Stimulated activated memory B cell treated with anti-CD40 and anti-IgM and Interleukin-4, amounts not matched to agents 10 μg/mL and 1 μg/mL and 100 μg/mL, for 72 hours (primary cell): ENCODE data around the gene ADM2.
A peak's percentile ranks its signal among the peaks of the same experiment; 100 is the strongest.
"Not testable (repeated sequence)": the region's sequence is repeated elsewhere in the genome, so short reads cannot be mapped to it uniquely, and the experiment has no call there.

Source experiments
- ATAC-seq: fragments of 150-1000 bp; cut with Tn5 transposase; 2 replicates; pipeline ENCODE4 v1.10.0; 2021
- H3K27ac Mint-ChIP-seq: one replicate; pipeline ENCODE4 v1.8.0; 2022; ENCODE audit warnings: mild to moderate bottlenecking, mixed read lengths
- H3K27me3 Mint-ChIP-seq: one replicate; pipeline ENCODE4 v1.8.0; 2022; ENCODE audit warnings: mixed read lengths
- H3K36me3 Mint-ChIP-seq: one replicate; pipeline ENCODE4 v1.8.0; 2022; ENCODE audit warnings: mixed read lengths
- H3K4me1 Mint-ChIP-seq: one replicate; pipeline ENCODE4 v1.8.0; 2022; ENCODE audit warnings: mixed read lengths
- H3K4me3 Mint-ChIP-seq: one replicate; pipeline ENCODE4 v1.8.0; 2022; ENCODE audit warnings: mild to moderate bottlenecking, moderate library complexity, mixed read lengths
- H3K9me3 Mint-ChIP-seq: one replicate; pipeline ENCODE4 v1.8.0; 2022; ENCODE audit warnings: mixed read lengths

ADM2 gene

GRCh38 chr22:50526834-50527801 is 45.8 kb downstream of the ADM2 start:
- no peaks in the 10 kb centered on the region for H3K27me3 Mint-ChIP-seq
- ATAC-seq, result peak; percentile 2
- H3K4me1 Mint-ChIP-seq, result peaks cover 40% of the 10 kb centered on the region
- no peaks in the 10 kb centered on the region for H3K9me3 Mint-ChIP-seq
- peaks cover 24% of the 10 kb centered on the region for H3K36me3 Mint-ChIP-seq
- H3K4me3 Mint-ChIP-seq, result peak overlapping the region; percentile 97
- H3K27ac Mint-ChIP-seq, result peak overlapping the region; percentile 100

- H3K27me3 Mint-ChIP-seq, result no peaks in the 10 kb centered on the region
- no peak for ATAC-seq
- peaks cover 48% of the 10 kb centered on the region for H3K4me1 Mint-ChIP-seq
- H3K9me3 Mint-ChIP-seq, result no peaks in the 10 kb centered on the region
- peaks cover 21% of the 10 kb centered on the region for H3K36me3 Mint-ChIP-seq
- H3K4me3 Mint-ChIP-seq, result peak overlapping the region; percentile 97
- H3K27ac Mint-ChIP-seq, result peak overlapping the region; percentile 100
Measured at GRCh38 chr22:50527921-50528681, 46.8 kb downstream of the ADM2 start.

- H3K27ac Mint-ChIP-seq, result peak overlapping the region; percentile 100
- no peaks in the 10 kb centered on the region for H3K9me3 Mint-ChIP-seq
- H3K4me1 Mint-ChIP-seq, result peaks cover 56% of the 10 kb centered on the region
- ATAC-seq, result no peak
- H3K4me3 Mint-ChIP-seq, result peak overlapping the region; percentile 97
- H3K36me3 Mint-ChIP-seq, result peaks cover 21% of the 10 kb centered on the region
- H3K27me3 Mint-ChIP-seq, result no peaks in the 10 kb centered on the region
Measured at GRCh38 chr22:50528682-50529415, 47.5 kb downstream of the ADM2 start.

- H3K36me3 Mint-ChIP-seq, result peaks cover 18% of the 10 kb centered on the region
Measured at GRCh38 chr22:50529416-50529896, 48.1 kb downstream of the ADM2 start.

GRCh38 chr22:50529897-50530579 is 48.7 kb downstream of the ADM2 start, which contains the start of gene TYMP:
TSS of gene TYMP (minus strand) at chr22:50530012. CDS start at chr22:50529709, 303 bp downstream.
- H3K27me3 Mint-ChIP-seq, result no peaks in the 10 kb centered on the region
- peak; percentile 60 for ATAC-seq
- peaks cover 57% of the 10 kb centered on the region for H3K4me1 Mint-ChIP-seq
- peak within 1 kb of the TSS; percentile 97 for H3K4me3 Mint-ChIP-seq
- H3K9me3 Mint-ChIP-seq, result no peaks in the 10 kb centered on the region
- peaks cover 12% of the 10 kb centered on the region for H3K36me3 Mint-ChIP-seq
- peak within 1 kb of the TSS; percentile 100 for H3K27ac Mint-ChIP-seq

More at GRCh38 chr22:50529416-50529896, 48.1 kb downstream of the ADM2 start:
- no peaks in the 10 kb centered on the region for H3K27me3 Mint-ChIP-seq
- no peaks in the 10 kb centered on the region for H3K9me3 Mint-ChIP-seq
- peaks cover 57% of the 10 kb centered on the region for H3K4me1 Mint-ChIP-seq
- peak overlapping the region; percentile 97 for H3K4me3 Mint-ChIP-seq
- peak overlapping the region; percentile 100 for H3K27ac Mint-ChIP-seq
- ATAC-seq, result no peak

- Mint-ChIP-seq H3K27ac (peak overlapping the region; percentile 100), H3K36me3 (peaks cover 12% of the 10 kb centered on the region), H3K4me3 (peak overlapping the region; percentile 97), H3K27me3 (no peaks in the 10 kb centered on the region), H3K9me3 (no peaks in the 10 kb centered on the region), H3K4me1 (peaks cover 60% of the 10 kb centered on the region)
- peak; percentile 0 for ATAC-seq
Measured at GRCh38 chr22:50530580-50530876, 49.2 kb downstream of the ADM2 start.

GRCh38 chr22:50530877-50531545 is 49.7 kb downstream of the ADM2 start:
- ATAC-seq, result peak; percentile 68
- H3K4me3 Mint-ChIP-seq, result peak overlapping the region; percentile 97
- H3K4me1 Mint-ChIP-seq, result peaks cover 63% of the 10 kb centered on the region
- no peaks in the 10 kb centered on the region for H3K9me3 Mint-ChIP-seq
- peaks cover 12% of the 10 kb centered on the region for H3K36me3 Mint-ChIP-seq
- H3K27me3 Mint-ChIP-seq, result no peaks in the 10 kb centered on the region
- H3K27ac Mint-ChIP-seq, result peak overlapping the region; percentile 100

GRCh38 chr22:50531546-50531961 is 50.2 kb downstream of the ADM2 start:
- ATAC-seq, result peak; percentile 63
- Mint-ChIP-seq H3K36me3 (peaks cover 12% of the 10 kb centered on the region), H3K4me1 (peaks cover 62% of the 10 kb centered on the region), H3K9me3 (no peaks in the 10 kb centered on the region), H3K4me3 (peak overlapping the region; percentile 97), H3K27ac (peak overlapping the region; percentile 100), H3K27me3 (no peaks in the 10 kb centered on the region)

- ATAC-seq, result no peak
- H3K36me3 Mint-ChIP-seq, result peaks cover 12% of the 10 kb centered on the region
Measured at GRCh38 chr22:50531962-50532674, 50.8 kb downstream of the ADM2 start.

GRCh38 chr22:50532824-50533796 is 51.8 kb downstream of the ADM2 start:
- ATAC-seq, result no peak
- Mint-ChIP-seq H3K27ac (peak overlapping the region; percentile 100), H3K4me1 (peaks cover 52% of the 10 kb centered on the region), H3K4me3 (peak overlapping the region; percentile 97), H3K9me3 (no peaks in the 10 kb centered on the region), H3K36me3 (peaks cover 8% of the 10 kb centered on the region), H3K27me3 (no peaks in the 10 kb centered on the region)

More at GRCh38 chr22:50531962-50532674, 50.8 kb downstream of the ADM2 start:
- Mint-ChIP-seq H3K9me3 (no peaks in the 10 kb centered on the region), H3K4me3 (peak overlapping the region; percentile 97), H3K27ac (peak overlapping the region; percentile 100), H3K27me3 (no peaks in the 10 kb centered on the region), H3K4me1 (peaks cover 56% of the 10 kb centered on the region)

- Mint-ChIP-seq H3K4me1 (peaks cover 48% of the 10 kb centered on the region), H3K27ac (peak overlapping the region; percentile 100), H3K4me3 (peak overlapping the region; percentile 97)
- H3K9me3 Mint-ChIP-seq, H3K27me3 Mint-ChIP-seq, ATAC-seq, H3K36me3 Mint-ChIP-seq: not testable (repeated sequence)
Measured at GRCh38 chr22:50533856-50534711, 52.7 kb downstream of the ADM2 start.

GRCh38 chr22:50535113-50535512 is 53.8 kb downstream of the ADM2 start:
- H3K4me1 Mint-ChIP-seq, result peaks cover 58% of the 10 kb centered on the region
- no peaks in the 10 kb centered on the region for H3K9me3 Mint-ChIP-seq
- H3K4me3 Mint-ChIP-seq, result peak overlapping the region; percentile 73
- no peaks in the 10 kb centered on the region for H3K36me3 Mint-ChIP-seq
- no peaks in the 10 kb centered on the region for H3K27me3 Mint-ChIP-seq
- peak overlapping the region; percentile 100 for H3K27ac Mint-ChIP-seq
- ATAC-seq, result no peak
